Heart left ventricle (tissue), 16 donors: ENCODE results near the gene CCDC50. TPM values are rescaled to one million over a fixed set of nuclear protein-coding genes. Genes with fewer than 3 reads are reported as not detected.

ENCODE experiments used
- ATAC-seq, 4 donors: fragments of 200-7000 bp; cut with Tn5 transposase; one replicate each; pipeline ENCODE4 v1.9.1; 2020 to 2022; ENCODE audit warnings: moderate library complexity in 4 of 4, mild to moderate bottlenecking in 3 of 4, moderate number of reproducible peaks in 1 of 4
- DNase-seq, 5 donors: peaks; one replicate each; pipeline ENCODE4 v3.0.0-alpha.2; 2020
- H3K27ac ChIP-seq, 12 donors: fragments of 200-600 bp; sonication (generic) in 4 of 12; one replicate each; pipeline versions ENCODE4 v1.5.0 to v1.8.0; 2016 to 2022; ENCODE audit warnings: mild to moderate bottlenecking in 2 of 12
- H3K27me3 ChIP-seq, 9 donors: fragments of 200-600 bp; sonication (generic) in 2 of 9; one replicate each; pipeline versions ENCODE4 v1.5.1 to v1.8.0; 2016 to 2022; ENCODE audit warnings: mild to moderate bottlenecking in 3 of 9
- H3K36me3 ChIP-seq, 9 donors: fragments of 200-600 bp; sonication (generic) in 2 of 9; one replicate each; pipeline versions ENCODE4 v1.5.0 to v1.8.0; 2018 to 2022; ENCODE audit warnings: mild to moderate bottlenecking in 2 of 9
- H3K4me1 ChIP-seq, 12 donors: fragments of 200-600 bp; sonication (generic) in 4 of 12; one replicate each; pipeline versions ENCODE4 v1.5.0 to v1.8.0; 2016 to 2022; ENCODE audit warnings: mild to moderate bottlenecking in 3 of 12
- H3K4me3 ChIP-seq, 12 donors: fragments of 200-600 bp; sonication (generic) in 4 of 12; one replicate each; pipeline versions ENCODE4 v1.5.0 to v1.8.0; 2017 to 2022; ENCODE audit warnings: mild to moderate bottlenecking in 9 of 12, moderate library complexity in 4 of 12
- H3K9me3 ChIP-seq, 12 donors: fragments of 200-600 bp; sonication (generic) in 4 of 12; one replicate each; pipeline versions ENCODE4 v1.5.0 to v1.8.0; 2016 to 2022; ENCODE audit warnings: mild to moderate bottlenecking in 1 of 12
- CTCF ChIP-seq, 12 donors: fragments of 200-600 bp; sonication (generic) in 4 of 12; IDR thresholded peaks; one replicate each; pipeline versions ENCODE4 v1.5.0 to v1.8.0; 2018 to 2022; ENCODE audit warnings: antibody characterized with exemption in 12 of 12, mild to moderate bottlenecking in 5 of 12
- POLR2A ChIP-seq, 2 donors: fragments of 450-650 bp; IDR thresholded peaks; one replicate each; pipeline ENCODE4 v1.6.1; 2017; ENCODE audit warnings: antibody characterized with exemption in 2 of 2, mild to moderate bottlenecking in 2 of 2, moderate library complexity in 2 of 2
- WGBS, 4 donors: extraction: QIAGEN DNeasy Blood & Tissue Kit in 2 of 4; methylation state at CpG; one replicate each; pipeline versions ENCODE4 v1.1.5 to v1.1.7; 2013 to 2018; 5-methylcytosine and 5-hydroxymethylcytosine counted together
- intact Hi-C, 10 donors: fragments of 100-400 bp; cut with DNase I; formaldehyde crosslinking; loops; one replicate each; pipeline versions ENCODE4 v1.11.1 to v1.14.2; 2022
- polyA plus RNA-seq, 2 donors: library from polyadenylated mRNA; stranded (reverse); fragments of 200-250 nt; gene quantifications; one replicate each; pipeline ENCODE4 v1.2.3, GENCODE V29; 2013
- total RNA-seq, 9 donors: library from RNA; depleted of rRNA in 2 of 9; stranded (reverse); fragments of >200 nt in 2 of 9; fragmentation: NEBNext Ultra II Directional in 3 of 9; extraction: Animal tissue kit (Norgen Biotek cat#: 25700) in 3 of 9; gene quantifications; one replicate each; pipeline versions ENCODE4 v1.1.0 to v1.2.4, GENCODE V29; 2016 to 2023
- donor health status: ischemic (EF 13 %, LVEDD 7.1; RV severe dilation, severe dysfunction).
- donor health status: healthy with polysubstance abuse.
- donor health status: DM: no; HTN: yes; CAD: no.
- donor health status: DM: no; HTN: no; CAD: no.
- donor health status: ischemic (EF 25% LVEDD 6.9; RV normal size, moderate dysfunction).
- donor health status: ischemic (EF 25% LVEDD 5.7; RV mildly dilated, moderate dysfunction).
- donor health status: healthy.
- donor health status: DM: yes; HTN: yes; CAD: no.
- donor health status: ischemic (EF 35%, LVEDD 5.7; RV mildly dilated, moderate dysfunction).
- donor health status: nonischemic (EF 11% LVEDD 7.7; RV severe dilation, severe dysfunction).
- donor health status: DM: yes; HTN: yes; CAD: no.
- donor health status: PGD.
- donor health status: ischemic (EF 29% LVEDD 5.4; RV normal size, mild dysfunction).
- donor health status: nonischemic (EF 23%, LVEDD 6.1; RV moderate dilation, normal function).

CCDC50 gene
- total and polyA plus RNA-seq, 11 donors = 16.1 to 75.7 (median 54.2) TPM

GRCh38 chr3:191361456-191361855 is 32.3 kb downstream of the CCDC50 start:
- no peak for TF ChIP-seq POLR2A (IDR thresholded peaks at IDR 0.05)
- no peak for TF ChIP-seq CTCF (IDR thresholded peaks at IDR 0.05)
- Histone ChIP-seq H3K9me3 (no peaks in the 10 kb centered on the region), H3K4me3 (no peak overlapping the region), H3K36me3 (peaks cover 0 to 90% (median 84%) of the 10 kb centered on the region in 9 donors), H3K27ac (no peak overlapping the region), H3K27me3 (no peaks in the 10 kb centered on the region), H3K4me1 (peaks cover 3 to 36% (median 11%) of the 10 kb centered on the region in 12 donors)
- DNase-seq (no peak), ATAC-seq (no peak)
- intact Hi-C loops = no loop called here
- 88 to 100% (median 96%) methylated on average over 1 of the region's 1 CpG for WGBS, 4 donors

- 73 to 76% (median 75%) methylated on average over 4 of the region's 4 CpGs for WGBS, 4 donors
- TF ChIP-seq POLR2A (IDR thresholded peaks at IDR 0.05) (no peak), CTCF (IDR thresholded peaks at IDR 0.05) (no peak)
- DNase-seq (no peak), ATAC-seq (no peak)
- H3K27ac ChIP-seq = no peak overlapping the region
- no peak overlapping the region for H3K4me3 ChIP-seq
- H3K4me1 ChIP-seq = peaks cover 0 to 35% (median 8%) of the 10 kb centered on the region in 12 donors
- intact Hi-C loops = no loop called here
- peaks cover 0 to 96% (median 84%) of the 10 kb centered on the region in 9 donors for H3K36me3 ChIP-seq
- H3K27me3 ChIP-seq = no peaks in the 10 kb centered on the region
- H3K9me3 ChIP-seq = no peaks in the 10 kb centered on the region
Measured at GRCh38 chr3:191362037-191362436, 32.8 kb downstream of the CCDC50 start.

GRCh38 chr3:191362524-191363090 is 33.4 kb downstream of the CCDC50 start:
- Histone ChIP-seq H3K4me1 (peaks cover 0 to 32% (median 8%) of the 10 kb centered on the region in 12 donors), H3K27me3 (no peaks in the 10 kb centered on the region), H3K9me3 (no peaks in the 10 kb centered on the region), H3K4me3 (no peak overlapping the region), H3K36me3 (peaks cover 0 to 98% (median 82%) of the 10 kb centered on the region in 9 donors), H3K27ac (no peak overlapping the region)
- 90 to 96% (median 94%) methylated on average over 2 of the region's 2 CpGs for WGBS, 4 donors
- no peak for DNase-seq
- intact Hi-C loops = no loop called here
- no peak for ATAC-seq
- TF ChIP-seq POLR2A (IDR thresholded peaks at IDR 0.05) (no peak), CTCF (IDR thresholded peaks at IDR 0.05) (no peak)

GRCh38 chr3:191363221-191363620 is 34.0 kb downstream of the CCDC50 start:
- Histone ChIP-seq H3K27me3 (no peaks in the 10 kb centered on the region), H3K9me3 (no peaks in the 10 kb centered on the region), H3K27ac (no peak overlapping the region), H3K36me3 (peaks cover 0 to 98% (median 77%) of the 10 kb centered on the region in 9 donors), H3K4me3 (no peak overlapping the region), H3K4me1 (peaks cover 0 to 28% (median 5%) of the 10 kb centered on the region in 12 donors)
- DNase-seq = no peak
- 86 to 99% (median 97%) methylated on average over 4 of the region's 4 CpGs for WGBS, 4 donors
- TF ChIP-seq POLR2A (IDR thresholded peaks at IDR 0.05) = no peak
- no peak for TF ChIP-seq CTCF (IDR thresholded peaks at IDR 0.05)
- intact Hi-C loops = no loop called here
- no peak for ATAC-seq
